GM19240 (cell line): ENCODE measurements around the gene ZDHHC18.
"Not testable (repeated sequence)": the region's sequence is repeated elsewhere in the genome, so short reads cannot be mapped to it uniquely, and the experiment has no call there.

Experiments
- DNase-seq: peaks from one replicate; pipeline ENCODE4 v3.0.0; 2011; ENCODE audit warnings: low spot score; ENCODE audit not compliant: insufficient read length

The ZDHHC18 gene

GRCh38 chr1:26791148-26791547, 35.3 kb upstream of the ZDHHC18 start:
- no peak for DNase-seq

GRCh38 chr1:26791626-26792025, 34.9 kb upstream of the ZDHHC18 start:
- DNase-seq = no peak

GRCh38 chr1:26792924-26793323, 33.6 kb upstream of the ZDHHC18 start:
- no peak for DNase-seq

GRCh38 chr1:26794391-26794790, 32.1 kb upstream of the ZDHHC18 start:
- no peak for DNase-seq

GRCh38 chr1:26797627-26798026, 28.9 kb upstream of the ZDHHC18 start:
- no peak for DNase-seq

GRCh38 chr1:26799479-26800142, 26.9 kb upstream of the ZDHHC18 start:
- DNase-seq = no peak

GRCh38 chr1:26803932-26804331, 22.6 kb upstream of the ZDHHC18 start:
- DNase-seq = not testable (repeated sequence)

- DNase-seq = peak; percentile 83
These were observed 16.4 kb upstream of the ZDHHC18 start for GRCh38 chr1:26810105-26810504.

- no peak for DNase-seq
These were observed 15.4 kb upstream of the ZDHHC18 start for GRCh38 chr1:26811057-26811456.

GRCh38 chr1:26811708-26812107, 14.8 kb upstream of the ZDHHC18 start:
- no peak for DNase-seq

GRCh38 chr1:26814377-26814776, 12.1 kb upstream of the ZDHHC18 start:
- no peak for DNase-seq

GRCh38 chr1:26814893-26815292, 11.6 kb upstream of the ZDHHC18 start:
- DNase-seq = no peak

- peak; percentile 79 for DNase-seq
These were observed 5.7 kb upstream of the ZDHHC18 start for GRCh38 chr1:26820784-26821269.

GRCh38 chr1:26822737-26823395, 3.6 kb upstream of the ZDHHC18 start:
- no peak for DNase-seq

GRCh38 chr1:26824731-26825130, 1.8 kb upstream of the ZDHHC18 start:
- DNase-seq = no peak

GRCh38 chr1:26827106-26827604, 667 bp downstream of the ZDHHC18 start:
- no peak for DNase-seq

- DNase-seq = no peak
These were observed 1.2 kb downstream of the ZDHHC18 start for GRCh38 chr1:26827663-26828062.

- DNase-seq = no peak
These were observed 2.0 kb downstream of the ZDHHC18 start for GRCh38 chr1:26828411-26828991.

GRCh38 chr1:26829184-26829911, 2.9 kb downstream of the ZDHHC18 start:
- DNase-seq = no peak

GRCh38 chr1:26831059-26831458, 4.6 kb downstream of the ZDHHC18 start:
- no peak for DNase-seq

- no peak for DNase-seq
These were observed 5.2 kb downstream of the ZDHHC18 start for GRCh38 chr1:26831546-26832248.
